CD4-positive, alpha-beta T cell (primary cell): ENCODE data around the gene GMCL2. TPM values are rescaled to one million over a fixed set of nuclear protein-coding genes. Genes with fewer than 3 reads are reported as not detected.

Experiments used
- ATAC-seq: fragments of 200-7000 bp; cut with Tn5 transposase; one replicate; pipeline ENCODE4 v1.10.0; 2022; ENCODE audit warnings: mild to moderate bottlenecking; ENCODE audit not compliant: poor library complexity
- CTCF ChIA-PET: fragments of 350-600 bp; sonication (Branson Sonifier 250); formaldehyde crosslinking; loops from one replicate; lab custom pipeline; 2021; ENCODE audit warnings: antibody characterized with exemption, inconsistent platforms; lab: Charles Lee
- POLR2A ChIA-PET: fragments of 350-600 bp; sonication (Branson Sonifier 250); formaldehyde crosslinking; loops from one replicate; lab custom pipeline; 2021; ENCODE audit warnings: antibody characterized with exemption, inconsistent platforms; lab: Charles Lee
- DNase-seq, 14 experiments: peaks; one replicate each; pipeline ENCODE4 v3.0.0-alpha.2; 2013 to 2020; ENCODE audit warnings: mixed read lengths in 2 of 14
- H3K27ac ChIP-seq, 2 donors: one replicate each; pipeline versions ENCODE4 v1.5.1 to v1.7.0; 2013; ENCODE audit warnings: low read length in 2 of 2, low read depth in 1 of 2, mild to moderate bottlenecking in 1 of 2
- H3K27me3 ChIP-seq, 2 experiments: 1 replicate in 1 of 2; 2 replicates in 1 of 2; pipeline versions ENCODE4 v1.6.1 to v1.7.0; 2013; ENCODE audit warnings: low read length in 2 of 2, control low read depth in 1 of 2, mild to moderate bottlenecking in 1 of 2, moderate library complexity in 1 of 2; ENCODE audit not compliant: insufficient read depth in 2 of 2, control insufficient read depth in 1 of 2
- H3K36me3 ChIP-seq: one replicate; pipeline ENCODE4 v1.6.1; 2013; ENCODE audit warnings: low read length, control low read depth; ENCODE audit not compliant: insufficient read depth
- H3K4me1 ChIP-seq: one replicate; pipeline ENCODE4 v1.6.1; 2013; ENCODE audit warnings: low read length, control low read depth; ENCODE audit not compliant: insufficient read depth
- H3K4me3 ChIP-seq: one replicate; pipeline ENCODE4 v1.5.1; 2013; ENCODE audit warnings: mild to moderate bottlenecking, low read length, moderate library complexity
- H3K9me3 ChIP-seq, 2 experiments: 1 replicate in 1 of 2; 2 replicates in 1 of 2; pipeline versions ENCODE4 v1.6.1 to v1.7.0; 2013; ENCODE audit warnings: low read length in 2 of 2, mild to moderate bottlenecking in 2 of 2, control low read depth in 1 of 2, moderate library complexity in 1 of 2; ENCODE audit not compliant: control insufficient read depth in 1 of 2, insufficient read depth in 1 of 2
- H3K27ac Mint-ChIP-seq: one replicate; pipeline ENCODE4 v1.8.0; 2020; ENCODE audit warnings: mixed read lengths
- H3K27me3 Mint-ChIP-seq: one replicate; pipeline ENCODE4 v1.8.0; 2021; ENCODE audit warnings: mixed read lengths
- H3K36me3 Mint-ChIP-seq: one replicate; pipeline ENCODE4 v1.8.0; 2021; ENCODE audit warnings: low read depth, mixed read lengths
- H3K4me1 Mint-ChIP-seq: one replicate; pipeline ENCODE4 v1.8.0; 2021; ENCODE audit warnings: low read depth, mixed read lengths
- H3K4me3 Mint-ChIP-seq: one replicate; pipeline ENCODE4 v1.8.0; 2020; ENCODE audit warnings: mild to moderate bottlenecking, mixed read lengths
- H3K9me3 Mint-ChIP-seq: one replicate; pipeline ENCODE4 v1.8.0; 2020; ENCODE audit warnings: mixed read lengths
- CTCF ChIP-seq: fragments of 200-600 bp; IDR thresholded peaks from one replicate; pipeline ENCODE4 v1.8.0; 2022; ENCODE audit warnings: antibody characterized with exemption, mild to moderate bottlenecking
- intact Hi-C, 2 experiments: fragments of 100-400 bp; cut with DNase I in 1 of 2; cut with micrococcal nuclease in 1 of 2; formaldehyde crosslinking; loops; one replicate each; pipeline versions ENCODE4 v1.15.1 to v1.9.0; 2023 to 2025; cut with DNase I, micrococcal nuclease
- total RNA-seq, 174 experiments: library from RNA in 2 of 174; stranded (reverse) in 2 of 174; gene quantifications; one replicate each; pipeline ENCODE4 v1.2.3 and lab custom pipeline; 2021 to 2026

Gene GMCL2
- total RNA-seq, 2 experiments from 2014 or later = not detected

- POLR2A ChIA-PET = no interaction called here
These were observed 9.8 kb upstream of the GMCL2 start for GRCh38 chr5:178196986-178197385.

GRCh38 chr5:178196281-178196812, 9.2 kb upstream of the GMCL2 start:
- Histone ChIP-seq H3K27me3 (peaks cover 0 to 2% of the 10 kb centered on the region in 2 experiments), H3K9me3 (no peaks in the 10 kb centered on the region), H3K4me3 (no peak overlapping the region), H3K27ac (no peak overlapping the region), H3K4me1 (peaks cover 14% of the 10 kb centered on the region), H3K36me3 (no peaks in the 10 kb centered on the region)
- ATAC-seq (no peak), DNase-seq (no peak)
- no peak overlapping the region for H3K27ac Mint-ChIP-seq
- no peaks in the 10 kb centered on the region for H3K36me3 Mint-ChIP-seq
- H3K9me3 Mint-ChIP-seq = no peaks in the 10 kb centered on the region
- POLR2A ChIA-PET = no interaction called here
- no peak overlapping the region for H3K4me3 Mint-ChIP-seq
- peaks cover 14% of the 10 kb centered on the region for H3K27me3 Mint-ChIP-seq
- H3K4me1 Mint-ChIP-seq = no peaks in the 10 kb centered on the region
- no peak for TF ChIP-seq CTCF
- intact Hi-C loops = no loop called here
- CTCF ChIA-PET = no interaction called here

More at GRCh38 chr5:178196986-178197385, 9.8 kb upstream of the GMCL2 start:
- no peak overlapping the region for H3K4me3 ChIP-seq
- peaks cover 14% of the 10 kb centered on the region for H3K4me1 ChIP-seq
- no peak for TF ChIP-seq CTCF
- H3K36me3 ChIP-seq = no peaks in the 10 kb centered on the region
- no peak for ATAC-seq
- H3K36me3 Mint-ChIP-seq = no peaks in the 10 kb centered on the region
- no peaks in the 10 kb centered on the region for H3K9me3 Mint-ChIP-seq
- H3K4me3 Mint-ChIP-seq = no peak overlapping the region
- H3K4me1 Mint-ChIP-seq = no peaks in the 10 kb centered on the region
- DNase-seq = no peak
- H3K27ac Mint-ChIP-seq = no peak overlapping the region
- CTCF ChIA-PET = no interaction called here
- intact Hi-C loops = no loop called here
- H3K27me3 ChIP-seq = peaks cover 0 to 2% of the 10 kb centered on the region in 2 experiments
- H3K27ac ChIP-seq = no peak overlapping the region
- H3K9me3 ChIP-seq = no peaks in the 10 kb centered on the region
- H3K27me3 Mint-ChIP-seq = peaks cover 14% of the 10 kb centered on the region

GRCh38 chr5:178194026-178194425, 6.9 kb upstream of the GMCL2 start:
- TF ChIP-seq CTCF = no peak
- intact Hi-C loops = no loop called here
- Mint-ChIP-seq H3K27ac (no peak overlapping the region), H3K9me3 (no peaks in the 10 kb centered on the region), H3K4me3 (no peak overlapping the region), H3K27me3 (peaks cover 19% of the 10 kb centered on the region), H3K36me3 (no peaks in the 10 kb centered on the region), H3K4me1 (no peaks in the 10 kb centered on the region)
- POLR2A ChIA-PET = no interaction called here
- H3K4me1 ChIP-seq = peaks cover 14% of the 10 kb centered on the region
- H3K4me3 ChIP-seq = no peak overlapping the region
- no peaks in the 10 kb centered on the region for H3K36me3 ChIP-seq
- no peak for ATAC-seq
- peaks cover 2 to 5% of the 10 kb centered on the region in 2 experiments for H3K27me3 ChIP-seq
- no peaks in the 10 kb centered on the region for H3K9me3 ChIP-seq
- CTCF ChIA-PET = no interaction called here
- no peak for DNase-seq
- H3K27ac ChIP-seq = no peak overlapping the region
